ENCODE results near the gene TMEM191C.
"Not testable (repeated sequence)": the region's sequence is repeated elsewhere in the genome, so short reads cannot be mapped to it uniquely, and the experiment has no call there.

Gene TMEM191C

DNA sequence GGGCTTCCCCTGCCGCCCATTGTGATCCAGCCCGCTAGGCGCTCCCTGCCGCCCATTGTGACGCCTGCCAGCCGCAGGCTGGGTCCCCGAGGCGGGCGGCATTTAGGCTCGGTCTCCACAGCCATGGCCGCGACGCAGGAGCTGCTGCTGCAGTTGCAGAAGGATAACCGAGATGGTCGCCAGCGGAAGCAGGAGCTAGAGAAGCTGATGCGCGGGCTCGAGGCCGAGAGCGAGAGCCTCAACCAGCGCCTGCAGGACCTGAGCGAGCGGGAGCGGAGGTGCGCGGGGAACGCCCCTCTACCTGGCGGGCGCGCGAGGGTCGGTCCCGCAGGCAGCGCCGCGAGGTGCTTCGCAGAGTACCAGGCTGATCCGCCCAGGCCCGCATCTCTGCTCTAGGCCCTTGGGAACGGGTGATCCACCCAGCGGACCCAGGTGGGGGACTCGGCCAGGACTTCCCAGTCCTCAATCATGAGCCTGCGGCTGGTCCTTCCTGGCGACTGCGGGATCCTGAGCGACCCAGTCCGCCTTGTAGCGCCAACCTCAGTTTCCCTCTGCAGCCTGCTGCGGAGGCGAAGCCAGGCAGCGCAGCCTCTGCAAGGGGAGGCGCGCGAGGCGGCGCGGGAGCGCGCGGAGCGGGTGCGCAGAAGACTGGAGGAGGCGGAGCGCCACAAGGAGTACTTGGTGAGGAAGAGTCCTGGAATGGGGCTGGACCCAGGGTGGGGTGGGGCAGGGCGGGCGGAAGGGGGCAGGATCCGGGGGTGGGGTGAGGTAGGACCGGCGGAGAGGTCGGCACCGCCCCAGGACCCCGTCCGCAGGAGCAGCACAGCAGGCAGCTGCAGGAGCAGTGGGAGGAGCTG, at the start of gene TMEM191C:
TMEM191C (plus strand) TSS at position 51 of the 857 bp plus-strand sequence; CDS start at position 124, 73 bp downstream.
- not testable (repeated sequence) for H3K36me3 ChIP-seq (ENCODE audit: insufficient read depth, low read depth, low read length); H3K9ac ChIP-seq (ENCODE audit: low read depth, low read length); H3K4me1 ChIP-seq (ENCODE audit: insufficient read depth, low read length); H3K9me3 ChIP-seq (ENCODE audit: insufficient read depth, low read depth, low read length); H3K27ac ChIP-seq (ENCODE audit: low read length); H3K27me3 ChIP-seq (ENCODE audit: insufficient read depth, low read length)
- peak within 1 kb of the TSS; percentile 52; the same call in 1 of the 2 replicates for H3K4me3 ChIP-seq (ENCODE audit: low read length)

- H3K9ac ChIP-seq (ENCODE audit: low read depth, low read length); H3K36me3 ChIP-seq (ENCODE audit: insufficient read depth, low read depth, low read length); H3K27me3 ChIP-seq (ENCODE audit: insufficient read depth, low read length); H3K4me1 ChIP-seq (ENCODE audit: insufficient read depth, low read length); H3K27ac ChIP-seq (ENCODE audit: low read length); H3K9me3 ChIP-seq (ENCODE audit: insufficient read depth, low read depth, low read length): not testable (repeated sequence)
- peak overlapping the region; percentile 45; the same call in 1 of the 2 replicates for H3K4me3 ChIP-seq (ENCODE audit: low read length)
Observed at GRCh38 chr22:21417853-21418252, 49.3 kb upstream of the TMEM191C start.

GRCh38 chr22:21418974-21419638, 48.1 kb upstream of the TMEM191C start:
- H3K9ac ChIP-seq (ENCODE audit: low read depth, low read length); H3K4me3 ChIP-seq (ENCODE audit: low read length); H3K36me3 ChIP-seq (ENCODE audit: insufficient read depth, low read depth, low read length); H3K27me3 ChIP-seq (ENCODE audit: insufficient read depth, low read length); H3K4me1 ChIP-seq (ENCODE audit: insufficient read depth, low read length); H3K9me3 ChIP-seq (ENCODE audit: insufficient read depth, low read depth, low read length); H3K27ac ChIP-seq (ENCODE audit: low read length): not testable (repeated sequence)

- not testable (repeated sequence) for H3K27me3 ChIP-seq (ENCODE audit: insufficient read depth, low read length); H3K36me3 ChIP-seq (ENCODE audit: insufficient read depth, low read depth, low read length); H3K4me3 ChIP-seq (ENCODE audit: low read length); H3K27ac ChIP-seq (ENCODE audit: low read length); H3K9ac ChIP-seq (ENCODE audit: low read depth, low read length); H3K4me1 ChIP-seq (ENCODE audit: insufficient read depth, low read length); H3K9me3 ChIP-seq (ENCODE audit: insufficient read depth, low read depth, low read length)
Observed at GRCh38 chr22:21420180-21420763, 46.9 kb upstream of the TMEM191C start.

DNA sequence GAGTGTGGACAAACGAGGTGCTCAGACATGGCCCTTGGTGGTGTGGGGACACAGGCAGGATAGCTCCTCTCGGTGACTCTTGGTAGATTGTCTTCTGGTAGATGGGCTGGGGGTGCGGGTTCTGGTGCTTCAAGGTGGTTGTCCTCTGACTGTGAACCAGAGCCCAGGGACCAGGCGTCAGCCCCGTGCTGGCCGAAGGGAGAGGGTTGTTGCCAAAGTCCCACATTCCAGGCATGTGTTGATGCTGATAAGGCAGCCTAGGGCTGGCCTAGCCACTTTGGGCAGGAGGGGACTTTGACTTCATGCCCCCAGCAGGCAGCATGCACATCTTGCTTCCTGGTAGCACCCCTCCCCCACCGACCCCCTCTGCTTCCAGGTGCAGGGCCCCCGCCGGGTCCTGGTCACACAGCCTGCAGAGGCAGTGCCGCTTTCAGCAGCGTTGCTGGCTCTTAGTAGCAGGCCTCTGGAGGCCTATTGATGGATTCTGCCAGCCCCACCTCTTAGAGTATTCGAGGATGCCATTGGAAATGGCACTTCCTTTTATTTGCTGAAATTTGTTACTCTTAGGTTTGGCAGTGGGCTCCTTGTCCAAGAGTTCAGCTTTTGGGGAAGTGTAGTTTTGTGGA, 43.0 kb upstream of the TMEM191C start:
- H3K27me3 ChIP-seq (ENCODE audit: insufficient read depth, low read length); H3K4me3 ChIP-seq (ENCODE audit: low read length); H3K36me3 ChIP-seq (ENCODE audit: insufficient read depth, low read depth, low read length); H3K27ac ChIP-seq (ENCODE audit: low read length); H3K9me3 ChIP-seq (ENCODE audit: insufficient read depth, low read depth, low read length); H3K9ac ChIP-seq (ENCODE audit: low read depth, low read length); H3K4me1 ChIP-seq (ENCODE audit: insufficient read depth, low read length): not testable (repeated sequence)

- not testable (repeated sequence) for H3K4me1 ChIP-seq (ENCODE audit: insufficient read depth, low read length); H3K27ac ChIP-seq (ENCODE audit: low read length); H3K9ac ChIP-seq (ENCODE audit: low read depth, low read length); H3K9me3 ChIP-seq (ENCODE audit: insufficient read depth, low read depth, low read length); H3K36me3 ChIP-seq (ENCODE audit: insufficient read depth, low read depth, low read length); H3K27me3 ChIP-seq (ENCODE audit: insufficient read depth, low read length); H3K4me3 ChIP-seq (ENCODE audit: low read length)
Observed at GRCh38 chr22:21434378-21435233, 32.6 kb upstream of the TMEM191C start.

DNA sequence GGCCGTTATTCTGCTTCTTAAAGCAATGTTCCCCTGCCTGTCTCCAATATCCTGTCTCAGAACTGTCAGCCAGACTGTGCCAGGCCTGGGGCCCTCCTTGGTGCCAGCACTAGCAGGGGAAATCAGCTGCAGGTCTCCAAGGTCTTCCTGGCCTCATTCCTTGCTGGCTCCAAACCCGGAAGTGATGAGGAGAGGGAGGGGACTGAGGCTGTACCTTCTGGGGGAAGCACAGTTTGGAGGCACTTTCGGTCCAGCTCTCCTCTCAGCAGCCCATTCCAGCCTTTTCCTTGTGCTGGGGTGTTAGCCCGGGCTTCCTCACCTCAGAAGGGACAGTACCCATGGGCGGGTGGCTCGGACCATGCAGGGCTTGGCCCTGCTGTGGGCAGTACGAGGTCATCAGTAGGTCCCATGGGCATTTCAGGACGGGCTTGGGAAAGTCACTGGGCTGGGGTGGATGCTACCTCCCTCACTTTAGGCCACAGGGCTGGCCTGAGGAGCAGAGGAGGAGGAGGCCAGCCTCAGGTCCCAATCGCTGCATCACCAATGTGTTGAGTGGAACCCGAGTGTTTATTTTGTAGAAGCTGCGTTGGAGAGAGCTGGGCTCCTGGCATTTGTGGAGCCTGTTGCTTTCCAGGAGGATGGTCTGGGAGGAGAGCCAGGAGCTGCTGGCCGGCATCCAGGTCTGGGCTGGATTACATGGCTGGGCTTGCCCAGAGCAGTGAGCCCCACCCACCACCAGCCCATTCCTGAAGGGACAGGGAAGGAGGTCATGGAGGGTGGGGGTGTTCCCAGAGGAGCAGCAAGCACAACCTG, 31.0 kb upstream of the TMEM191C start:
- not testable (repeated sequence) for H3K9ac ChIP-seq (ENCODE audit: low read depth, low read length); H3K36me3 ChIP-seq (ENCODE audit: insufficient read depth, low read depth, low read length); H3K27ac ChIP-seq (ENCODE audit: low read length); H3K27me3 ChIP-seq (ENCODE audit: insufficient read depth, low read length); H3K9me3 ChIP-seq (ENCODE audit: insufficient read depth, low read depth, low read length); H3K4me1 ChIP-seq (ENCODE audit: insufficient read depth, low read length); H3K4me3 ChIP-seq (ENCODE audit: low read length)

- H3K4me3 ChIP-seq (ENCODE audit: low read length); H3K27me3 ChIP-seq (ENCODE audit: insufficient read depth, low read length); H3K9me3 ChIP-seq (ENCODE audit: insufficient read depth, low read depth, low read length); H3K9ac ChIP-seq (ENCODE audit: low read depth, low read length); H3K27ac ChIP-seq (ENCODE audit: low read length); H3K36me3 ChIP-seq (ENCODE audit: insufficient read depth, low read depth, low read length); H3K4me1 ChIP-seq (ENCODE audit: insufficient read depth, low read length): not testable (repeated sequence)
Observed at GRCh38 chr22:21438013-21438412, 29.2 kb upstream of the TMEM191C start.

GRCh38 chr22:21440018-21440636, 27.1 kb upstream of the TMEM191C start:
- not testable (repeated sequence) for H3K27me3 ChIP-seq (ENCODE audit: insufficient read depth, low read length); H3K4me1 ChIP-seq (ENCODE audit: insufficient read depth, low read length); H3K4me3 ChIP-seq (ENCODE audit: low read length); H3K36me3 ChIP-seq (ENCODE audit: insufficient read depth, low read depth, low read length); H3K9ac ChIP-seq (ENCODE audit: low read depth, low read length); H3K27ac ChIP-seq (ENCODE audit: low read length); H3K9me3 ChIP-seq (ENCODE audit: insufficient read depth, low read depth, low read length)

GRCh38 chr22:21440676-21441075, 26.5 kb upstream of the TMEM191C start:
- not testable (repeated sequence) for H3K36me3 ChIP-seq (ENCODE audit: insufficient read depth, low read depth, low read length); H3K4me3 ChIP-seq (ENCODE audit: low read length); H3K27ac ChIP-seq (ENCODE audit: low read length); H3K4me1 ChIP-seq (ENCODE audit: insufficient read depth, low read length); H3K9me3 ChIP-seq (ENCODE audit: insufficient read depth, low read depth, low read length); H3K9ac ChIP-seq (ENCODE audit: low read depth, low read length); H3K27me3 ChIP-seq (ENCODE audit: insufficient read depth, low read length)

All from iPS-20b (cell line).